Measurements from ENCODE around the gene ATAD3C.

DNA sequence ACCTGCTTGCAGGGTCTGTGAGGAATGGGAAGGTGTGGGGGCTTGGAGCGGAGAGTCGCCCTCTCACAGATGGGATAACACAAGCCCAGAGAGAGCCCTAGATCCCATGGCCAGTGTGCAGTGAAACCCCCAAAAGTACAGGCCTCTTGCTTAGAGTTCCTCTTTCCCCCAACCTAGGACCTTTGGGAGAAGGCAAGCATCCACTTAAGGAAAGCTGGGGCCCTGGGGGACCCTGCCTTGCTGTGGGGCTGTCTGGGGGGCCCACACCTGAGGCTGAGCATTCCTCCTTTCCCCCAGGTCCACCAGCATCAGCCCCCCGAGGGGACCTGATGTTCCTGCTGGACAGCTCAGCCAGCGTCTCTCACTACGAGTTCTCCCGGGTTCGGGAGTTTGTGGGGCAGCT lies 12.9 kb upstream of the ATAD3C start:
- TF ChIP-seq POLR2A (IDR thresholded peaks at IDR 0.05; ENCODE audit: low read depth, low read length) (no peak), FOS (IDR thresholded peaks at IDR 0.05; ENCODE audit: low read depth, low read length) (no peak), SMC3 (IDR thresholded peaks at IDR 0.05; ENCODE audit: low read depth, low read length) (no peak), RAD21 (IDR thresholded peaks at IDR 0.05; ENCODE audit: low read length) (no peak), MAFK (IDR thresholded peaks at IDR 0.05; ENCODE audit: low read depth, low read length) (no peak), BHLHE40 (IDR thresholded peaks at IDR 0.05; ENCODE audit: low read depth, low read length) (no peak), CEBPB (IDR thresholded peaks at IDR 0.05; ENCODE audit: low read depth, low read length) (no peak), RFX5 (IDR thresholded peaks at IDR 0.05; ENCODE audit: low read depth, low read length) (no peak), RCOR1 (IDR thresholded peaks at IDR 0.05; ENCODE audit: insufficient replicate concordance, low read length) (no peak), CHD1 (IDR thresholded peaks at IDR 0.05; ENCODE audit: low read depth, low read length) (no peak)
- TF ChIP-seq, protein P1, sequence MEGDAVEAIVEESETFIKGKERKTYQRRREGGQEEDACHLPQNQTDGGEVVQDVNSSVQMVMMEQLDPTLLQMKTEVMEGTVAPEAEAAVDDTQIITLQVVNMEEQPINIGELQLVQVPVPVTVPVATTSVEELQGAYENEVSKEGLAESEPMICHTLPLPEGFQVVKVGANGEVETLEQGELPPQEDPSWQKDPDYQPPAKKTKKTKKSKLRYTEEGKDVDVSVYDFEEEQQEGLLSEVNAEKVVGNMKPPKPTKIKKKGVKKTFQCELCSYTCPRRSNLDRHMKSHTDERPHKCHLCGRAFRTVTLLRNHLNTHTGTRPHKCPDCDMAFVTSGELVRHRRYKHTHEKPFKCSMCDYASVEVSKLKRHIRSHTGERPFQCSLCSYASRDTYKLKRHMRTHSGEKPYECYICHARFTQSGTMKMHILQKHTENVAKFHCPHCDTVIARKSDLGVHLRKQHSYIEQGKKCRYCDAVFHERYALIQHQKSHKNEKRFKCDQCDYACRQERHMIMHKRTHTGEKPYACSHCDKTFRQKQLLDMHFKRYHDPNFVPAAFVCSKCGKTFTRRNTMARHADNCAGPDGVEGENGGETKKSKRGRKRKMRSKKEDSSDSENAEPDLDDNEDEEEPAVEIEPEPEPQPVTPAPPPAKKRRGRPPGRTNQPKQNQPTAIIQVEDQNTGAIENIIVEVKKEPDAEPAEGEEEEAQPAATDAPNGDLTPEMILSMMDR (conservative IDR thresholded peaks at IDR 0.05; ENCODE audit: low read depth, low read length) = no peak
- TF ChIP-seq, protein P2, sequence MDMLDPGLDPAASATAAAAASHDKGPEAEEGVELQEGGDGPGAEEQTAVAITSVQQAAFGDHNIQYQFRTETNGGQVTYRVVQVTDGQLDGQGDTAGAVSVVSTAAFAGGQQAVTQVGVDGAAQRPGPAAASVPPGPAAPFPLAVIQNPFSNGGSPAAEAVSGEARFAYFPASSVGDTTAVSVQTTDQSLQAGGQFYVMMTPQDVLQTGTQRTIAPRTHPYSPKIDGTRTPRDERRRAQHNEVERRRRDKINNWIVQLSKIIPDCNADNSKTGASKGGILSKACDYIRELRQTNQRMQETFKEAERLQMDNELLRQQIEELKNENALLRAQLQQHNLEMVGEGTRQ (IDR thresholded peaks at IDR 0.05; ENCODE audit: low read depth, low read length) = no peak
